Uterus (tissue), 4 donors: Measurements from ENCODE around the gene COPS7A. TPM values are rescaled to one million over a fixed set of nuclear protein-coding genes. Genes with fewer than 3 reads are reported as not detected.
A peak's percentile ranks its signal among the peaks of the same experiment; 100 is the strongest.

Experiments
- DNase-seq, 2 donors: peaks; one replicate each; pipeline ENCODE4 v3.0.0-alpha.2; 2019 to 2020
- H3K27ac ChIP-seq, 2 donors: fragments of 200-600 bp; sonication (generic); 1 replicate in 1 of 2; 2 replicates in 1 of 2; pipeline ENCODE4 v1.5.1; 2016 to 2018
- H3K27me3 ChIP-seq, 2 donors: fragments of 200-600 bp; sonication (generic); one replicate each; pipeline ENCODE4 v1.5.1; 2018 to 2019; ENCODE audit warnings: control low read depth in 1 of 2
- H3K36me3 ChIP-seq, 2 donors: fragments of 200-600 bp; sonication (generic); one replicate each; pipeline ENCODE4 v1.5.1; 2019; ENCODE audit warnings: control low read depth in 1 of 2
- H3K4me1 ChIP-seq, 2 donors: fragments of 200-600 bp; sonication (generic); one replicate each; pipeline ENCODE4 v1.5.1; 2018 to 2019; ENCODE audit warnings: control low read depth in 1 of 2
- H3K4me3 ChIP-seq, 2 donors: fragments of 200-600 bp; sonication (generic); 1 replicate in 1 of 2; 2 replicates in 1 of 2; pipeline ENCODE4 v1.5.1; 2018 to 2019; ENCODE audit warnings: mild to moderate bottlenecking in 1 of 2
- H3K9me3 ChIP-seq, 2 donors: fragments of 200-600 bp; sonication (generic); one replicate each; pipeline ENCODE4 v1.5.1; 2019; ENCODE audit warnings: control low read depth in 1 of 2
- POLR2A ChIP-seq, 2 donors: fragments of 450-650 bp; IDR thresholded peaks; one replicate each; pipeline ENCODE4 v1.6.1; 2016; ENCODE audit warnings: antibody characterized with exemption in 2 of 2, mild to moderate bottlenecking in 1 of 2, moderate library complexity in 1 of 2
- intact Hi-C: fragments of 100-400 bp; cut with DNase I; formaldehyde crosslinking; loops from one replicate; pipeline ENCODE4 v1.15.1; 2023; ENCODE audit warnings: low total_unique reads
- total RNA-seq, 4 donors: library from RNA; depleted of rRNA in 3 of 4; stranded (reverse); fragments of >200 nt in 3 of 4; gene quantifications; one replicate each; pipeline versions ENCODE4 v1.1.0 to v1.2.4, GENCODE V29; 2014 to 2023
- TF ChIP-seq, protein P1 (sequence below), 4 experiments: fragments of 200-600 bp in 2 of 4; fragments of 450-650 bp in 2 of 4; sonication (generic) in 2 of 4; IDR thresholded peaks; one replicate each; pipeline ENCODE4 v1.5.1; 2016 to 2019; ENCODE audit warnings: antibody characterized with exemption in 4 of 4, mild to moderate bottlenecking in 2 of 4, moderate library complexity in 1 of 4
- donor health status: DM: yes; HTN: yes; CAD: no.

The COPS7A gene
- total RNA-seq, 4 donors from 2014 or later: 35.6 to 50.3 (median 37.7) TPM

DNA sequence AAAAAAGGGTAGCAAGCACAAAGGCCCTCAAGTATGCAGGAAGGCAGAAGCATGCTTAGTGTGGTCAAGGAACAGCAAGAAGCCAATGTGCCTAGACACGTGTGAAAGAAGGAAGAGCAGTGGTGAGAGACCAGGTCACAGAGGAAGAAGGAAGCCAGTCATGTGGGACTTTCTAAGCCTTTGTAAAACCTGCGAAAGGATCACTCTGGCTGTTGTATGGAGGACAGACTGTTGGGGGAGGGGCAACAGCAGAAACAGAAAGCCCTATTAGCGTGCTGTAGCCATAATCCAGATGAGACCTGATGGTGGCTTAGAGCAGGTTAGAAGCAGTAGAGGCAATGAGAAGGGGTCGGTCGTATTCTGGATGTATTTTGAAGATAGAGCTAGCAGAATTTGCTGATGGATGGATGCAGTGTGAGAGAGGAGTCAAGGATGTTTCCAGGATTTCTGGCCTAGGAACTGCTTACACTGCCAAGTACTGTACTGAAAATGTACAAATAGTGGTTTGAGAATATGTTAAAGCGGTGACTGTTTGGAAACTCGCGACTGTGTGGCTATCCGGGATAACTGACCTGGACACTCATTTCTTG, 34.8 kb downstream of the COPS7A start:
- Histone ChIP-seq H3K4me3 (no peak overlapping the region), H3K9me3 (no peaks in the 10 kb centered on the region), H3K27me3 (no peaks in the 10 kb centered on the region), H3K4me1 (peaks cover 0 to 7% of the 10 kb centered on the region in 2 donors), H3K36me3 (no peaks in the 10 kb centered on the region), H3K27ac (no peak overlapping the region)
- no peak for TF ChIP-seq POLR2A (IDR thresholded peaks at IDR 0.05)
- TF ChIP-seq, protein P1, sequence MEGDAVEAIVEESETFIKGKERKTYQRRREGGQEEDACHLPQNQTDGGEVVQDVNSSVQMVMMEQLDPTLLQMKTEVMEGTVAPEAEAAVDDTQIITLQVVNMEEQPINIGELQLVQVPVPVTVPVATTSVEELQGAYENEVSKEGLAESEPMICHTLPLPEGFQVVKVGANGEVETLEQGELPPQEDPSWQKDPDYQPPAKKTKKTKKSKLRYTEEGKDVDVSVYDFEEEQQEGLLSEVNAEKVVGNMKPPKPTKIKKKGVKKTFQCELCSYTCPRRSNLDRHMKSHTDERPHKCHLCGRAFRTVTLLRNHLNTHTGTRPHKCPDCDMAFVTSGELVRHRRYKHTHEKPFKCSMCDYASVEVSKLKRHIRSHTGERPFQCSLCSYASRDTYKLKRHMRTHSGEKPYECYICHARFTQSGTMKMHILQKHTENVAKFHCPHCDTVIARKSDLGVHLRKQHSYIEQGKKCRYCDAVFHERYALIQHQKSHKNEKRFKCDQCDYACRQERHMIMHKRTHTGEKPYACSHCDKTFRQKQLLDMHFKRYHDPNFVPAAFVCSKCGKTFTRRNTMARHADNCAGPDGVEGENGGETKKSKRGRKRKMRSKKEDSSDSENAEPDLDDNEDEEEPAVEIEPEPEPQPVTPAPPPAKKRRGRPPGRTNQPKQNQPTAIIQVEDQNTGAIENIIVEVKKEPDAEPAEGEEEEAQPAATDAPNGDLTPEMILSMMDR (IDR thresholded peaks at IDR 0.05): no peak
- intact Hi-C loops: loop anchor here (10.0 kb wide), 1 partner anchor 66 kb away; the partner anchor contains the start of genes GPR162 and P3H3
- DNase-seq: no peak

DNA sequence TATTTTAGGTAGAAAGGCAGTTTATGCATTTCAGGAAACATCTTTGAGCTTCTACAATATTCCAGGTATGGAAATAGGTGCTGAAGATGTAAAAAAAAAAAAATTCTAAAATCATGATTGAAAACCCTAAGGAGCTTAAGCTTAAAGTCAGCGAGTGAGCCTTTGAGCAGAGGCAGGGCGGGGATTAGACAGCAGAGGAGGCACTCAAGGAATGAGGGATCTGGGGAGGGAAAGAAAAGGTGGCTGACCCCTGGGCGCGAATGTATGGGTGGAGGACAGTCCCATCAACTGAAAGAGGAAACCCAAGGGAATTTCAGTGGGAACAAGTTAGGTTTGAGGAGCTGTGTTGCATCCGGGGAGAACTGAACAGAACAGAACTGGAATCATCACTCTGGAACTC, 35.9 kb downstream of the COPS7A start:
- no peak for DNase-seq
- Histone ChIP-seq H3K4me3 (no peak overlapping the region), H3K27ac (no peak overlapping the region), H3K36me3 (no peaks in the 10 kb centered on the region), H3K27me3 (no peaks in the 10 kb centered on the region), H3K4me1 (no peaks in the 10 kb centered on the region), H3K9me3 (no peaks in the 10 kb centered on the region)
- intact Hi-C loops: loop anchor here (10.0 kb wide), 1 partner anchor 65 kb away; the partner anchor contains the start of genes GPR162 and P3H3
- TF ChIP-seq POLR2A (IDR thresholded peaks at IDR 0.05): no peak
- TF ChIP-seq, protein P1 (IDR thresholded peaks at IDR 0.05): no peak

DNA sequence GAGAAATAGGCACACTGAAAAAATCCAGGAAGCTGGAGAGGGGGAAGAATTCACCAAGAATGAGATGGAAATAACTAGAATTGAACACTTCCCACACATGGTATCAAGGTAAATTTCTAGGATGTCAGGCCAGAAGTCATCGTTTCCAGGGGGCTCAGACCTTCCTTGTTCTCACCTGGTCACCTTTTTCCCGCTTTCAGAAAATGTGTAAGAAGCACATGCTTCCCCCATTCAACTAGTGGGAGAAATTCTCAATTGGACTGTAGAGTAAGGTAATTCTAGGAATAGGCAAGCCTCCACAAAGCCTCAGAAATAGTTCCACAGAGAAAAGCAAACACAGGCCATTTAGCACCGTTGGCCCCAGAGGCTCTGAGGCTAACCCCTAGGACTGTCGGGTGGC, 39.5 kb downstream of the COPS7A start:
- TF ChIP-seq POLR2A (IDR thresholded peaks at IDR 0.05): no peak
- TF ChIP-seq, protein P1 (IDR thresholded peaks at IDR 0.05): no peak
- H3K4me1 ChIP-seq: no peaks in the 10 kb centered on the region
- peak overlapping the region; percentile 97 to 98 for H3K27ac ChIP-seq
- H3K27me3 ChIP-seq: no peaks in the 10 kb centered on the region
- H3K4me3 ChIP-seq: peak overlapping the region; percentile 9 to 11
- no peaks in the 10 kb centered on the region for H3K9me3 ChIP-seq
- no peak for DNase-seq
- intact Hi-C loops: no loop called here
- no peaks in the 10 kb centered on the region for H3K36me3 ChIP-seq

DNA sequence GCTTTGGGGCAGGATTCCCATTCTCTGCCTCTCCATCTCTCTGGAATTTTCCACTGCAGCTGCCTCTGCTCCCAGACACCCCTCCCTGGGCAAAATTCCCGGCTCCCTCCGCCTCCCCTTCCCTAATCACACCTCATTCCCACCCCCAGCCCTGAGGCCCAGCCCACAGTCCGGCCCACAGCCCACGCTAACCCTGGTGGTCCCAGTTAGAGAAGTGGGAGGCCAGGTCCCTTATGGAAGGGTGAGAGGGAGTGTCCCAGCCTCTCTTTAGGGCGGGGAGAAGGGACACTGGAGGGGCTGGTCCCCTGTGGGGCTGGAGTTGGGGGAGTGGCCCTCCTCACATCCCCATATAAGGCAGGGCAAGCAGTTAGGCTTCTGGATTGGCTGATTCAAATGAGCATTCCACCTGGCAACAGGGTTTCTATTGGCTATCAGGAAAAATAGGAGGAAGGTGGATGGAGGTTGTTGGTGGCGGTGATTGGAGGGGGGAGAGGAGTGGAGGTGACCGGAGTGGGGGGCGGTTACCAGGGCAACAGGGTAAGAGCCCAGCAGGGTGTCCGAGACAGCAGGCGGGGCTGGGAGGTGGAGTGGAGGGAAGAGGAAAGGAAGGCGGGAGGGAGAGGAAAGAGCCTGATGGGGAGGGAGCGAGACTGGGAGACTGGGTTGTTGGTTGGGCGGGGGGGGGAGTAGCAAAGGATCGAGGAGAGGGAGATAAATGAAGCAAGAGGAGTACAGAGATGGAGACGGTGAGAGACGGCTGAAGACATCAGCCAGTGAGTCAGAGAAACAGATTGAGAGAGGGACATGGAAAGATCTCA, 40.4 kb downstream of the COPS7A start:
- Histone ChIP-seq H3K27ac (peak overlapping the region; percentile 97 to 98), H3K27me3 (no peaks in the 10 kb centered on the region), H3K4me1 (peaks cover 0 to 4% of the 10 kb centered on the region in 2 donors), H3K9me3 (no peaks in the 10 kb centered on the region), H3K36me3 (no peaks in the 10 kb centered on the region), H3K4me3 (peak overlapping the region; percentile 11 to 72)
- peak; percentile 42 to 49 for TF ChIP-seq POLR2A (IDR thresholded peaks at IDR 0.05)
- TF ChIP-seq, protein P1 (IDR thresholded peaks at IDR 0.05): peak in 1 of 4 experiments; percentile 29
- peak; percentile 97 to 99 for DNase-seq
- intact Hi-C loops: no loop called here
